Measurements from ENCODE around the gene ZNF221. TPM values are rescaled to one million over a fixed set of nuclear protein-coding genes. Genes with fewer than 3 reads are reported as not detected.

ZNF221 gene
- total and polyA plus RNA-seq, 9 of the 15 experiments (the other 6 are each of a cell fraction or from before 2014, with no cell fraction given), result 0.32 to 1.4 (median 0.45) TPM

DNA sequence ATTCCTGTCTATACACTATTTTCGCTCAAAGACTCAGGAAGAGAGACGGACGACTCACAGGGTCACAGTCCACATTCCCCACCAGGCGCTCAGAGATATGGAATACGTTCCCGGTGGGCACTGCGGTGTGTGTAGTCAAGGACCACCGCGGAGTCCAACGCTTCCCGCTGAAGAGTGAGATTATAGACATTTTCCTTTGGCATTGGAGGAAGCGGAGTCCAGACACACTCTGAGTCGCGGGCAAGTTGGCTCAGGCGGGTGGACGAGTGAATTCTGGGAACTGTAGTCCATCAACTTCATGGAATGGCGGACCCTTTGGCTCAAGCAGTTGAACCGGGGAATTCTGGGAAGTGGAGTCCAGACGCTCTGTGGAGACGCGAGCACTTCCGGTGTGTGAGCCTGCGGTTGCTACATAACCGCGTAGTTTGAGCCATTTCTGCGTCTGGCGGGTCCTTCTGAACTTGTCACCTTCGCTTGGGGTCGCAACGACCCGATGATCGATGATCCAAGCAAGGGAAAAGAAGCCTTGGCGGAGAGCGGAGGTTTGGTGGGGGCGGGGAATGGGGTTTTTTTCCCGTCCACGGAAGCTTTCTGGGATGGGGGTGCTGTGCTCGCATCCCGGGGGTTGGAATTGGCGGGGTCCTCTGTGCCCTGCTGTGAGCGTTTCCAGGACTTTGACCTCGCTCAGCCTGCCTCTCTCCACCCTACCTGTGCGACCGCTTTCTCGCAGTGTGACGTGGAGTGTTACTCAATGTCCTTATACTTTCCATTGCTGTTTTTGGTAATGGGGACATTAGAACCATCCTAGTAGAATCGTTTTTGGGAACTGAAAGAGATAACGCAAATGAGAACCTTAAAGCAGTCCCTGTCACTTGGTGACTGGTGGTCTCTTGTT lies 51.8 kb downstream of the ZNF221 start, which contains the start of gene ZNF230 (continued):
- TF ChIP-seq ETS1 (conservative IDR thresholded peaks at IDR 0.05; ENCODE audit: control insufficient read depth, low read depth, low read length) (peak; percentile 95), HEY1 (CRISPR knock-in tag; IDR thresholded peaks at IDR 0.05; ENCODE audit: borderline replicate concordance) (no peak), POLR2B (IDR thresholded peaks at IDR 0.05; ENCODE audit: low read depth, partially characterized antibody) (no peak), ETV1 (tag; conservative IDR thresholded peaks at IDR 0.05; ENCODE audit: low read depth) (peak; percentile 90), E2F3 (CRISPR knock-in tag; IDR thresholded peaks at IDR 0.05) (no peak), ZBTB8A (IDR thresholded peaks at IDR 0.05; ENCODE audit: partially characterized antibody) (no peak), FOXM1 (IDR thresholded peaks at IDR 0.05; ENCODE audit: low read depth) (no peak), FOXM1 (CRISPR knock-in tag; IDR thresholded peaks at IDR 0.05; ENCODE audit: low read depth) (no peak), ARHGAP35 (IDR thresholded peaks at IDR 0.05; ENCODE audit: partially characterized antibody) (no peak), ZBTB7A (IDR thresholded peaks at IDR 0.05; ENCODE audit: borderline replicate concordance, control insufficient read depth, low read depth, low read length) (peak; percentile 20; the same call in 1 of the 2 replicates), NELFE (IDR thresholded peaks at IDR 0.05; ENCODE audit: insufficient read depth, insufficient read length) (no peak), ZNF586 (CRISPR knock-in tag; conservative IDR thresholded peaks at IDR 0.05) (no peak), NRF1 (conservative IDR thresholded peaks at IDR 0.05 in 1 of 2, IDR thresholded peaks at IDR 0.05 in 1 of 2) (peak; percentile 46 to 64)
- TF ChIP-seq, protein P1, sequence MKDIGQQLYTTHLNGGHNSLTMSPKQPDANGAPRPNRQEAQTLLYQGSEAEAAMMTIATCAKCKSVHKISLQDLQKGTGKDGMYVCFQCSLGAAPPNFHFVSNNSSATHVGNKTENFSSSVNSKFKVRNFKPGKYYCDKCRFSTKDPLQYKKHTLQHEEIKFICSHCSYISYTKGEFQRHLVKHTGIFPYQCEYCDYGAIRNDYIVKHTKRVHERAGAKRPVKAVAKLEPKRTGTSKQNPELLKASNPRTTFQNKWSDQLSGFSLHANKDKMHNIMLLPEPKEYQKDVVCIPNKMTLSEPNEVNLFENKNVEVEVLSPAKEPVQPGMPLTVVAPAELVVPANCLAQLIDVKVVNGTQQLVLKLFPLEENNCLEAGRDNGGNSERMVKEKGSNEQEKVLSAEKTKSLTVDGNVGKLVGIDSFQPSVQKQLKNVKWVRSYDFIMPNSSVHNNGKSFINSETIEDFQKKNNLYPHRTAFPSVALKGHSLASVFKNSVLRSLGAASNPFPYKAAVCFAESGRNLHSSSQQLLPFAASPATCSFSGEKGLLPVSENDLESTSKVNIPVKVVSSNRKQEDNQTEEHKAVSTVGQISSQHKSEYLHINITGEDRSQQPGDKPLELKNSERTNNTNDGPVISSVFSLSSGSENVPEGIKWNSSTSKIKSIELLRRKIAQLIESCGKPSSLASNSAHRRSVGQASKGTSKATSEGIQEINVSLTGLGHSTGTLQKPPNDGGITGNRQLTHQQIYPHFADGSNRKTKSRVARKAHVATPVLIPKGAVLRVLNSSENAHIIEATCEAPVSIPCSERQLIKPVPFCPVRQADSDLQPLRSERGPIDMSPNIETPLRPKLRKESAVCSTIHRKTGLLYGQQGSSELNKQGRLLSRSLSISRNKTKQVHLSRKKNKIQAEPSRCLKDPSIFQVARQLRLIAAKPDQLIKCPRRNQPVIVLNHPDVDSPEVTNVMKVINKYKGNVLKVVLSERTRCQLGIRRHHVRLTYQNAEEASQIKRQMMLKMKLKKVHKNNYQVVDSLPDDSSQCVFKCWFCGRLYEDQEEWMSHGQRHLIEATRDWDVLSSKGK (CRISPR knock-in tag; IDR thresholded peaks at IDR 0.05), result no peak
- TF ChIP-seq, protein P2, sequence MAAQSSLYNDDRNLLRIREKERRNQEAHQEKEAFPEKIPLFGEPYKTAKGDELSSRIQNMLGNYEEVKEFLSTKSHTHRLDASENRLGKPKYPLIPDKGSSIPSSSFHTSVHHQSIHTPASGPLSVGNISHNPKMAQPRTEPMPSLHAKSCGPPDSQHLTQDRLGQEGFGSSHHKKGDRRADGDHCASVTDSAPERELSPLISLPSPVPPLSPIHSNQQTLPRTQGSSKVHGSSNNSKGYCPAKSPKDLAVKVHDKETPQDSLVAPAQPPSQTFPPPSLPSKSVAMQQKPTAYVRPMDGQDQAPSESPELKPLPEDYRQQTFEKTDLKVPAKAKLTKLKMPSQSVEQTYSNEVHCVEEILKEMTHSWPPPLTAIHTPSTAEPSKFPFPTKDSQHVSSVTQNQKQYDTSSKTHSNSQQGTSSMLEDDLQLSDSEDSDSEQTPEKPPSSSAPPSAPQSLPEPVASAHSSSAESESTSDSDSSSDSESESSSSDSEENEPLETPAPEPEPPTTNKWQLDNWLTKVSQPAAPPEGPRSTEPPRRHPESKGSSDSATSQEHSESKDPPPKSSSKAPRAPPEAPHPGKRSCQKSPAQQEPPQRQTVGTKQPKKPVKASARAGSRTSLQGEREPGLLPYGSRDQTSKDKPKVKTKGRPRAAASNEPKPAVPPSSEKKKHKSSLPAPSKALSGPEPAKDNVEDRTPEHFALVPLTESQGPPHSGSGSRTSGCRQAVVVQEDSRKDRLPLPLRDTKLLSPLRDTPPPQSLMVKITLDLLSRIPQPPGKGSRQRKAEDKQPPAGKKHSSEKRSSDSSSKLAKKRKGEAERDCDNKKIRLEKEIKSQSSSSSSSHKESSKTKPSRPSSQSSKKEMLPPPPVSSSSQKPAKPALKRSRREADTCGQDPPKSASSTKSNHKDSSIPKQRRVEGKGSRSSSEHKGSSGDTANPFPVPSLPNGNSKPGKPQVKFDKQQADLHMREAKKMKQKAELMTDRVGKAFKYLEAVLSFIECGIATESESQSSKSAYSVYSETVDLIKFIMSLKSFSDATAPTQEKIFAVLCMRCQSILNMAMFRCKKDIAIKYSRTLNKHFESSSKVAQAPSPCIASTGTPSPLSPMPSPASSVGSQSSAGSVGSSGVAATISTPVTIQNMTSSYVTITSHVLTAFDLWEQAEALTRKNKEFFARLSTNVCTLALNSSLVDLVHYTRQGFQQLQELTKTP (IDR thresholded peaks at IDR 0.05; ENCODE audit: low read depth in 1 of 2, partially characterized antibody in 2 of 2), result peak in 1 of 2 experiments; percentile 96
